B cell (primary cell): ENCODE data around the gene NCOR1. TPM values are rescaled to one million over a fixed set of nuclear protein-coding genes. Genes with fewer than 3 reads are reported as not detected.
"Not testable (repeated sequence)": the region's sequence is repeated elsewhere in the genome, so short reads cannot be mapped to it uniquely, and the experiment has no call there.

Source experiments
- ATAC-seq: fragments of 200-7000 bp; cut with Tn5 transposase; one replicate; pipeline ENCODE4 v1.10.0; 2021; ENCODE audit warnings: low read depth, mild to moderate bottlenecking, moderate number of reproducible peaks, moderate library complexity
- CTCF ChIA-PET: fragments of 350-600 bp; sonication (Branson Sonifier 250); formaldehyde crosslinking; loops from one replicate; lab custom pipeline; 2021; ENCODE audit warnings: antibody characterized with exemption, inconsistent platforms; lab: Charles Lee
- POLR2A ChIA-PET: fragments of 350-600 bp; sonication (Branson Sonifier 250); formaldehyde crosslinking; loops from one replicate; lab custom pipeline; 2021; ENCODE audit warnings: antibody characterized with exemption; lab: Charles Lee
- DNase-seq: peaks from one replicate; pipeline ENCODE4 v3.0.0; 2013
- H2AFZ ChIP-seq: 2 replicates; pipeline ENCODE4 v1.6.1; 2012; ENCODE audit warnings: mild to moderate bottlenecking, low read depth, low read length; ENCODE audit not compliant: insufficient read depth, poor library complexity, severe bottlenecking
- H3K27ac ChIP-seq, 2 donors: 1 replicate in 1 of 2; 2 replicates in 1 of 2; pipeline ENCODE4 v1.5.1; 2012 to 2013; ENCODE audit warnings: low read length in 2 of 2, mild to moderate bottlenecking in 2 of 2, moderate library complexity in 1 of 2
- H3K27me3 ChIP-seq, 4 experiments: fragments of 200-600 bp in 1 of 4; sonication (generic) in 1 of 4; replicated peaks in 1 of 4; 1 replicate in 2 of 4; 2 replicates in 2 of 4; pipeline versions ENCODE4 v1.6.1 to v1.7.0; 2013 to 2016; ENCODE audit warnings: low read length in 3 of 4, mild to moderate bottlenecking in 2 of 4, mixed read lengths in 1 of 4, moderate library complexity in 1 of 4; ENCODE audit not compliant: insufficient read depth in 4 of 4, control insufficient read depth in 3 of 4; ENCODE audit errors: control extremely low read depth in 1 of 4
- H3K36me3 ChIP-seq, 2 experiments: replicated peaks in 1 of 2; 1 replicate in 1 of 2; 2 replicates in 1 of 2; pipeline versions ENCODE4 v1.6.1 to v1.7.1; 2013; ENCODE audit warnings: low read length in 1 of 2; ENCODE audit not compliant: insufficient read depth in 2 of 2, control insufficient read depth in 1 of 2; ENCODE audit errors: control extremely low read depth in 1 of 2, extremely low read depth in 1 of 2
- H3K4me1 ChIP-seq, 2 donors: fragments of 200-600 bp in 1 of 2; sonication (generic) in 1 of 2; 1 replicate in 1 of 2; 2 replicates in 1 of 2; pipeline versions ENCODE4 v1.5.1 to v1.6.1; 2013 to 2017; ENCODE audit warnings: low read length in 2 of 2; ENCODE audit not compliant: control insufficient read depth in 2 of 2, insufficient read depth in 2 of 2
- H3K4me2 ChIP-seq: replicated peaks from 2 replicates; pipeline ENCODE3; 2012; ENCODE audit warnings: mild to moderate bottlenecking, low read depth, low read length; ENCODE audit not compliant: poor library complexity, severe bottlenecking
- H3K4me3 ChIP-seq, 5 experiments: fragments of 200-600 bp in 1 of 5; sonication (generic) in 1 of 5; 1 replicate in 3 of 5; 2 replicates in 2 of 5; pipeline versions ENCODE4 v1.5.1 to v1.7.0; 2011 to 2016; ENCODE audit warnings: low read length in 4 of 5, mild to moderate bottlenecking in 4 of 5, low read depth in 2 of 5, control low read depth in 1 of 5, moderate library complexity in 1 of 5; ENCODE audit not compliant: insufficient read depth in 1 of 5; ENCODE audit errors: control extremely low read depth in 1 of 5, extremely low read depth in 1 of 5
- H3K79me2 ChIP-seq: fragments of 200-600 bp; sonication (generic); one replicate; pipeline ENCODE4 v1.6.0; 2016; ENCODE audit warnings: low read length; ENCODE audit not compliant: control insufficient read depth, insufficient read depth
- H3K9ac ChIP-seq: fragments of 200-600 bp; sonication (generic); 2 replicates; pipeline ENCODE4 v1.6.1; 2017; ENCODE audit warnings: mild to moderate bottlenecking, low read length, moderate library complexity
- H3K9me3 ChIP-seq, 3 donors: one replicate each; pipeline versions ENCODE4 v1.6.1 to v1.7.1; 2013; ENCODE audit warnings: low read length in 2 of 3; ENCODE audit not compliant: control insufficient read depth in 2 of 3, insufficient read depth in 1 of 3; ENCODE audit errors: control extremely low read depth in 1 of 3
- H4K20me1 ChIP-seq: 2 replicates; pipeline ENCODE4 v1.6.0; 2012; ENCODE audit warnings: mild to moderate bottlenecking, low read length; ENCODE audit not compliant: insufficient read depth, control insufficient read depth, poor library complexity, severe bottlenecking
- H3K27ac Mint-ChIP-seq: one replicate; pipeline ENCODE4 v1.8.0; 2021; ENCODE audit warnings: mixed read lengths
- H3K27me3 Mint-ChIP-seq: one replicate; pipeline ENCODE4 v1.8.0; 2021; ENCODE audit warnings: mixed read lengths
- H3K4me1 Mint-ChIP-seq: one replicate; pipeline ENCODE4 v1.8.0; 2021; ENCODE audit warnings: mixed read lengths
- H3K4me3 Mint-ChIP-seq: one replicate; pipeline ENCODE4 v1.8.0; 2021; ENCODE audit warnings: mixed read lengths
- H3K9me3 Mint-ChIP-seq: one replicate; pipeline ENCODE4 v1.8.0; 2022; ENCODE audit warnings: mixed read lengths; ENCODE audit not compliant: insufficient read depth
- EZH2 ChIP-seq: IDR thresholded peaks from 2 replicates; pipeline ENCODE4 v1.6.1; 2012; ENCODE audit warnings: borderline replicate concordance, low read depth, mild to moderate bottlenecking, moderate library complexity, low read length; ENCODE audit not compliant: insufficient read depth, poor library complexity, severe bottlenecking
- WGBS: methylation state at CpG from one replicate; pipeline ENCODE4 v1.1.5; 2013; ENCODE audit warnings: missing lambda C conversion rate; ENCODE audit not compliant: insufficient coverage; 5-methylcytosine and 5-hydroxymethylcytosine counted together
- intact Hi-C: fragments of 100-400 bp; cut with micrococcal nuclease; formaldehyde crosslinking; loops from one replicate; pipeline ENCODE4 v1.10.0; 2022
- polyA plus RNA-seq: library from polyadenylated mRNA; depleted of rRNA; stranded (reverse); fragments of >200 nt; gene quantifications from 2 replicates; pipeline ENCODE4 v1.2.3, GENCODE V29; 2012
- total RNA-seq, 2 donors: library from RNA; stranded (reverse); fragments of 120-200 nt in 1 of 2; gene quantifications; 1 replicate in 1 of 2; 2 replicates in 1 of 2; pipeline versions ENCODE4 v1.2.3 to v1.2.4, GENCODE V29; 2013 to 2022
- TF ChIP-seq, protein P1 (sequence below): fragments of 200-600 bp; IDR thresholded peaks from one replicate; pipeline ENCODE4 v1.8.0; 2022; ENCODE audit warnings: antibody characterized with exemption, mild to moderate bottlenecking

NCOR1 gene
- total and polyA plus RNA-seq, 2 donors (not counting 1 experiment from before 2014, with no cell fraction given) = 46.3 to 217 TPM

DNA sequence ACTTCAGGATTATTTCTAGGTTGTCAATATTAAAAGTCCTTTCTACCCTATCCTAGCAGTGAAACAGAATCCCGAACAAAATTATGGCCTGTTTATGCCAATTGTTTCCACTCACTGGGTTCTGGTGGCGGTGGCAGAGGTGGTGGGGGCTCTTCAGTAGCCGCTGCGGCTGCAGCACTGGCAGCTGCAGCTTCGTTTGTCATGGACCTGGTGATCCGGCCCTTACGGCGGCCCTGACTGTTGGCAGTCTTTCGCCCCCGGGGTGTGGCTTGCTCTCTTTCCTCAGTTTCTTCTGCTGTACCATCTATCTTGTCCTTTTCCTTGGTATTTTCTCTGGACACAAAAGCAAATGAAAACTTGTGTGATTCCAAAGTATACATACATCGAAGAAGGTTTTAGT is 94.4 kb downstream of the NCOR1 start:
- no peak overlapping the region for H3K9ac ChIP-seq
- H3K36me3 ChIP-seq = peaks cover 2 to 80% of the 10 kb centered on the region in 2 experiments
- H4K20me1 ChIP-seq = no peaks in the 10 kb centered on the region
- H3K27me3 ChIP-seq = no peaks in the 10 kb centered on the region
- TF ChIP-seq, protein P1, sequence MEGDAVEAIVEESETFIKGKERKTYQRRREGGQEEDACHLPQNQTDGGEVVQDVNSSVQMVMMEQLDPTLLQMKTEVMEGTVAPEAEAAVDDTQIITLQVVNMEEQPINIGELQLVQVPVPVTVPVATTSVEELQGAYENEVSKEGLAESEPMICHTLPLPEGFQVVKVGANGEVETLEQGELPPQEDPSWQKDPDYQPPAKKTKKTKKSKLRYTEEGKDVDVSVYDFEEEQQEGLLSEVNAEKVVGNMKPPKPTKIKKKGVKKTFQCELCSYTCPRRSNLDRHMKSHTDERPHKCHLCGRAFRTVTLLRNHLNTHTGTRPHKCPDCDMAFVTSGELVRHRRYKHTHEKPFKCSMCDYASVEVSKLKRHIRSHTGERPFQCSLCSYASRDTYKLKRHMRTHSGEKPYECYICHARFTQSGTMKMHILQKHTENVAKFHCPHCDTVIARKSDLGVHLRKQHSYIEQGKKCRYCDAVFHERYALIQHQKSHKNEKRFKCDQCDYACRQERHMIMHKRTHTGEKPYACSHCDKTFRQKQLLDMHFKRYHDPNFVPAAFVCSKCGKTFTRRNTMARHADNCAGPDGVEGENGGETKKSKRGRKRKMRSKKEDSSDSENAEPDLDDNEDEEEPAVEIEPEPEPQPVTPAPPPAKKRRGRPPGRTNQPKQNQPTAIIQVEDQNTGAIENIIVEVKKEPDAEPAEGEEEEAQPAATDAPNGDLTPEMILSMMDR = no peak
- no peak for TF ChIP-seq EZH2
- no peak overlapping the region for H2AFZ ChIP-seq
- no peak for ATAC-seq
- H3K27ac Mint-ChIP-seq = no peak overlapping the region
- H3K27me3 Mint-ChIP-seq = no peaks in the 10 kb centered on the region
- no peaks in the 10 kb centered on the region for H3K4me1 Mint-ChIP-seq
- WGBS = 95% methylated on average over 10 of the region's 11 CpGs
- ChIA-PET CTCF (no interaction called here), POLR2A (no interaction called here)
- peaks cover 0 to 7% (median 1%) of the 10 kb centered on the region in 3 donors for H3K9me3 ChIP-seq
- peaks cover 2% of the 10 kb centered on the region for H3K9me3 Mint-ChIP-seq
- no peaks in the 10 kb centered on the region for H3K4me1 ChIP-seq
- peaks cover 3% of the 10 kb centered on the region for H3K79me2 ChIP-seq
- no peak overlapping the region for H3K4me3 ChIP-seq
- no peak overlapping the region for H3K27ac ChIP-seq
- H3K4me2 ChIP-seq = no peak overlapping the region
- intact Hi-C loops = no loop called here
- no peak for DNase-seq
- no peak overlapping the region for H3K4me3 Mint-ChIP-seq

DNA sequence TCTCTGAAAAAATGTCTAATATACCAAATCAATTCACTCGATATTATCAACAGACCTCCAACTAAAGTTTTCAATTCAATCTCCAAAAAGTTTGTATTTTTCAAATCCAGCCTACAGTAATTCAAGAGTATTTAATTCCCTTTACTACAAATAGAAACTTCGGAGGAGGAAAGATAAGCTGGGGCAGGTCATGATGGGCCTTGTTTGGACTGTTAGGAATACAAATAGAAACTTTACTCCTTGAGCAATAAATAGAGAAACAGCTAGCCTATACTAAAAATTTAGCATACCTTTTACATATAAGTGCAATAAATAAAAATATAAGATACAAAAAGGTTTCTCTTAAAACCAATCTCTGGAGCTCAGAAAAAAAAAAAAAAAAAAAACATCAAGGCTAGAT is 98.2 kb downstream of the NCOR1 start:
- DNase-seq (no peak), ATAC-seq (no peak)
- Mint-ChIP-seq H3K27me3 (no peaks in the 10 kb centered on the region), H3K27ac (no peak overlapping the region), H3K9me3 (peaks cover 11% of the 10 kb centered on the region), H3K4me3 (no peak overlapping the region), H3K4me1 (no peaks in the 10 kb centered on the region)
- peaks cover 6 to 85% of the 10 kb centered on the region in 2 experiments for H3K36me3 ChIP-seq
- TF ChIP-seq EZH2 = no peak
- TF ChIP-seq, protein P1 = no peak
- WGBS = no CpG with 5 or more reads among the region's 2 CpGs
- intact Hi-C loops = no loop called here
- H3K9ac ChIP-seq = no peak overlapping the region
- no peaks in the 10 kb centered on the region for H3K4me1 ChIP-seq
- H3K4me3 ChIP-seq = no peak overlapping the region
- H3K4me2 ChIP-seq = no peak overlapping the region
- H3K27ac ChIP-seq = no peak overlapping the region
- H2AFZ ChIP-seq = no peak overlapping the region
- H3K9me3 ChIP-seq = peaks cover 3 to 11% (median 8%) of the 10 kb centered on the region in 3 donors
- ChIA-PET CTCF (no interaction called here), POLR2A (no interaction called here)
- H4K20me1 ChIP-seq = no peaks in the 10 kb centered on the region
- no peaks in the 10 kb centered on the region for H3K79me2 ChIP-seq
- no peaks in the 10 kb centered on the region for H3K27me3 ChIP-seq

DNA sequence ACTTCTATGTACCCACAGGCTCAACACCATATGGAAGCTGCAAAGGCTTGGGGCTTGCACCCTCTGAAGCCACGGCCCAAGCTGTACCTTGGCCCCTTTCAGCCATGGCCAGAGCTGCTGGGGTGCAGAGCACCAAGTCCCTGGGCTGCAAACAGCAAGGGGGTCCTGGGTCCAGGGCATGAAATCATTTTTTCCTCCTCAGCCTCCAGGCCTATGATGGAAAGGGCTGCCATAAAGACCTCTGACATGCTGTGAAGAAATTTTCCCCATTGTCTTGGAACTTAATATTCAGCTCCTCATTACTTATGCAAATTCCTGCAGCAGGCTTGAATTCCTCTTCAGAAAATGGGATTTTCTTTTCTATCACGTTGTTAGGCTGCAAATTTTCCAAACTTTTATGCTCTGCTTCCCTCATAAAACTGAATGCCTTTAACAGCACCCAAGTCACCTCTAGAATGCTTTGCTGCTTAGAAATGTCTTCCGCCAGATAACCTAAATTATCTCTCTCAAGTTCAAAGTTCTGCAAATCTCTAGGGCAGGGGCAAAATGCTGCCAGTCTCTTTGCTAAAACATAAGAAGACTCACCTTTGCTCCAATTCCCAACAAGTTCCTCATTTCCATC is 100.1 kb downstream of the NCOR1 start:
- H3K27ac Mint-ChIP-seq, DNase-seq, H3K27me3 Mint-ChIP-seq, ATAC-seq, H3K27me3 ChIP-seq, H3K4me1 Mint-ChIP-seq, CTCF ChIA-PET, H3K4me3 Mint-ChIP-seq, intact Hi-C loops, H3K27ac ChIP-seq, H2AFZ ChIP-seq, POLR2A ChIA-PET, H3K79me2 ChIP-seq, H3K4me2 ChIP-seq, H4K20me1 ChIP-seq, H3K9ac ChIP-seq, H3K4me1 ChIP-seq, H3K4me3 ChIP-seq: not testable (repeated sequence)
- Histone ChIP-seq H3K9me3 (peaks cover 3 to 11% (median 8%) of the 10 kb centered on the region in 3 donors), H3K36me3 (peaks cover 8 to 67% of the 10 kb centered on the region in 2 experiments)
- peaks cover 11% of the 10 kb centered on the region for H3K9me3 Mint-ChIP-seq
- WGBS = 100% methylated on average over 3 of the region's 3 CpGs
